GM12875 (cell line): Measurements from ENCODE around the gene FIGNL2.
"Not testable (repeated sequence)": the region's sequence is repeated elsewhere in the genome, so short reads cannot be mapped to it uniquely, and the experiment has no call there.

Experiments
- H3K4me3 ChIP-seq: one replicate; pipeline ENCODE4 v1.5.1; 2011; ENCODE audit warnings: low read depth, low read length, control low read depth
- TF ChIP-seq, protein P1 (sequence below): IDR thresholded peaks from 2 replicates; pipeline ENCODE4 v1.5.1; 2011; ENCODE audit warnings: low read depth, mild to moderate bottlenecking, control low read depth, inconsistent platforms, low read length, moderate library complexity, borderline replicate concordance; ENCODE audit not compliant: insufficient read depth

The FIGNL2 gene

DNA sequence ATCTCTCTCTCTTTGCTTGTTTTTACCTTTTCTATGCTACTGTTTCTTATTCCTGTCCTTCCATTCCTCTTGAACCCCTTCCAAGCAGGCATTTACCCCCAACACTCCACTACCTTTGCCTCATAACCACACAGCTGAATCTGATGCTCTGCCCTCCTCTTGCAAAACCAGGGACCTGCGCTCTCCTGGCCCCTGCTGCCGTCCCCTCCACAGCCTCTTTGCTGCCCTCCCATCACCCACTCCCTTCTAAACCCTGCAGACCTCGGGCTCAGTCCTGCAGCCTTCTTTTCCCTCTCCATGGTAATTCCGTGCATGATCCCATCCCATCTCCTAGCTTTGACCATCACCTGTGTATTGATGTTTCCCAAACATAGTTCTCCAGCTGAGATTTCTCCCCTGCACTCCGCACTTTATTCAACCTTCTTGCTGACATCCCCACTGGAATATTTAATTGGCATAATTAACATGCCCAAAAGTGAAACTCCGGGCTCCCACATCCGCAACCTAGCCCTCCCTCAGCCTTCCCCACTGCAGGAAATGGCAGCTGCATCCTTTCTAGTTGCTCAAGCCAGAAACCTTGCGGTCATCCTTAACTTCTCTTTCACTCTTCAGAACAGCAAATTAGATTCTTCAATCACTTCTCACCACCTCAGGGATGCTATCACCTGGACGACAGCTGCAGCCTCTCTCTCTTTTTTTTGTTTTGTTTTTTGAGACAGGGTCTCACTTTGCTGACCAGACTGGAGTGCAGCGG is 16.0 kb downstream of the FIGNL2 start:
- H3K4me3 ChIP-seq, result no peak overlapping the region
- TF ChIP-seq, protein P1, sequence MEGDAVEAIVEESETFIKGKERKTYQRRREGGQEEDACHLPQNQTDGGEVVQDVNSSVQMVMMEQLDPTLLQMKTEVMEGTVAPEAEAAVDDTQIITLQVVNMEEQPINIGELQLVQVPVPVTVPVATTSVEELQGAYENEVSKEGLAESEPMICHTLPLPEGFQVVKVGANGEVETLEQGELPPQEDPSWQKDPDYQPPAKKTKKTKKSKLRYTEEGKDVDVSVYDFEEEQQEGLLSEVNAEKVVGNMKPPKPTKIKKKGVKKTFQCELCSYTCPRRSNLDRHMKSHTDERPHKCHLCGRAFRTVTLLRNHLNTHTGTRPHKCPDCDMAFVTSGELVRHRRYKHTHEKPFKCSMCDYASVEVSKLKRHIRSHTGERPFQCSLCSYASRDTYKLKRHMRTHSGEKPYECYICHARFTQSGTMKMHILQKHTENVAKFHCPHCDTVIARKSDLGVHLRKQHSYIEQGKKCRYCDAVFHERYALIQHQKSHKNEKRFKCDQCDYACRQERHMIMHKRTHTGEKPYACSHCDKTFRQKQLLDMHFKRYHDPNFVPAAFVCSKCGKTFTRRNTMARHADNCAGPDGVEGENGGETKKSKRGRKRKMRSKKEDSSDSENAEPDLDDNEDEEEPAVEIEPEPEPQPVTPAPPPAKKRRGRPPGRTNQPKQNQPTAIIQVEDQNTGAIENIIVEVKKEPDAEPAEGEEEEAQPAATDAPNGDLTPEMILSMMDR, result no peak

- H3K4me3 ChIP-seq, result not testable (repeated sequence)
Measured at GRCh38 chr12:51831817-51832216, 16.7 kb downstream of the FIGNL2 start.

DNA sequence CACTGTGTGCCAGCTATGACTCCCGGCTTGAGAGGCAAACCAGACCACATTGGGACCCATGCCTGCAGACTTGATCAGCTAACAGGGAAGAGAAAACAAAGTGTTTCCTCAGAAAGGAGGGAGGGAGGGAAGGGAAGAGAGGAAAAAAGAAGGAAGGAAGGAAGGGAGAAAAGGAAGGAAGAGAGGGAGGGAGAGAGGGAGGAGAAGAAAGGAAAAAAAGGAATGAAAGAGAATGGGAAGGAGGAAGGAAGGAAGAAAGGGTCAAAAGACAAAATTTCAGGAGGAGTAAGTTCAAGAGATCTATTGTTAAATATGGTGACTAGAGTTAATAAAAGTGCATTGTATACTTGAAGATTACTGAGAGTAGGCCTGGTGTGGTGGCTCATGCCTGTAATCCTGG is 18.9 kb downstream of the FIGNL2 start:
- no peak overlapping the region for H3K4me3 ChIP-seq
- TF ChIP-seq, protein P1, result no peak

DNA sequence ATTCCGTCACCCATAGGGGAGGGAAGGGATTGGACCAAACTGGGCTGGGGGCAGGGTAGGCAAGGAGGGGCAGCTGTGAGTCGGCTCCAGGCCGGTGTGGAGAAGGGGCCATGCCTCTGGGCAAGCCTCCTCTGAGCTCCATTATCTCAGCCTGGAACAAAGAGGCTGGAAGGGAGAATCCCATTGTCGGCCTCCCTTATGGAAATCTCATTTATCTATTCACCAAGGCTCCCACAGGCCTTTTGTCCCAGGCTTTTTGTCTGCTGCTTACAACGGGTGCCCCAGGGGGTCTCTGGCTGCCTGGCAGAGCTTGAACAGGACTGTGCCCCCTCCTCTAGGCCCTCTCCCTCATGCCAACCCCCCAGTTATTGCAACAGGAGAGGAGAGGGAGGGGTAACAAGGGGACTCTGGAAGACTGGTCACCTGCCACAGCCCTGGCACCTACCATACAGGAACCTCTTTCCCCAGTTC is 19.5 kb downstream of the FIGNL2 start:
- H3K4me3 ChIP-seq, result no peak overlapping the region
- TF ChIP-seq, protein P1, result no peak

DNA sequence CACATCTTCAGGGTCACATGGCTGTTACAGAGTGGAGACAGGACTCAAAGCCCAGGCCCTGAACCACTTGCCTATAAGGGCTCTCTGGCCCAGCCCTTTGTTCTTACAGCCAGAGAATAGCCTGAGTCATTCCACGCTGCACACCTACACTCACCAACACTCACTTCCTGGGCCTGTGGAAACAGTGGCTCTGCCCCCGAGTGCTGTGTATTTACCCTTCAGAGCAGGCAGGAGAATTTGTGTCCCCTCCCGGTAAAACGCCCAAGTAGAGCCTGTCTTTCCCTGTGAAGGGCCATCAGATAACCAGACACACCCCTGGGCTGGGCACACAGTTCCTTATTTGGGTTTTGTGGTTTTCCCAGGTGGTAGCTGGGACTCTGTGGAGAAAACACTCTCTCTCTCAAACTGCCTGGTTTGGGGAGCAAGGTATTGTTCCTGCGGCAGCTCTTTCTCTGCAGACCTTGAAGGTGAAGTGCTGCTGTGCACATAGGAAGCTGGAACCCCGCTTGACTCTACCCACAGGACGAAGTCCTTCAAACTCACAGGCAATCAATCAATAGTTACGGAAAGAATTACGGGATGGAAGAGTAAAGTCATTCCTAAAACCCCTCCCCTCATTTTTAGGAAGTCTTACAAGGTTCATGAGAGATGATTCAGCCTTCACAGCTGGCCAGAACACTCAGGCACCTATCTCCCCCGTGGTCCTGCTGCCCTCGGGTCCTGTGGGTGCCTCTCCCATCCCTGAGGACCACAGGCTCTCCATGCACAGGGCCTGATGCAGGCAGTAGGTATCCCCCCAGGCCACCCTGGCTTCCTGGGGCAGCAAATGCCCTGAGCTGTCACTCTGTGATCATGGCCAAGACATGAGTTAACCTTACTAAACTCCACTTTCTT is 20.3 kb downstream of the FIGNL2 start:
- TF ChIP-seq, protein P1, result no peak
- H3K4me3 ChIP-seq, result no peak overlapping the region

DNA sequence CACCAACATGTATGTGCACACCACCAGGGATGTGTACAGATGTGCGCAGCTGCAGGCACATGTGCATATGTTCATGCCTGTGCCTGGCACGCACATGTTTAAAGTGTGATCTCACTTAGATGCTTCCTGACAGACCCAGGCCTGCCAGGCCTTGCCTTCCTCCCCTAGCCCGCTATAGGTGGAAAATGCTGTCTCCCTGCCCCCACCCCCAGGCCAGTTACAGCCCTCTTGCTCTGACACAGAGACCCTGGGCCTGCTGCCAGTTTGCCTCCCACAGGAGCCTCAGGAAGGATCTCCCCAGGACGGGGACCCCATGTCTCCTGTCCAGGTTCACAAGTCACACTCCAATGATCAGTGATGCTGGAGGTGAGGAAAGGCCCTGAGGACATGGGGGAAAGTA is 21.6 kb downstream of the FIGNL2 start:
- TF ChIP-seq, protein P1, result no peak
- H3K4me3 ChIP-seq, result no peak overlapping the region

DNA sequence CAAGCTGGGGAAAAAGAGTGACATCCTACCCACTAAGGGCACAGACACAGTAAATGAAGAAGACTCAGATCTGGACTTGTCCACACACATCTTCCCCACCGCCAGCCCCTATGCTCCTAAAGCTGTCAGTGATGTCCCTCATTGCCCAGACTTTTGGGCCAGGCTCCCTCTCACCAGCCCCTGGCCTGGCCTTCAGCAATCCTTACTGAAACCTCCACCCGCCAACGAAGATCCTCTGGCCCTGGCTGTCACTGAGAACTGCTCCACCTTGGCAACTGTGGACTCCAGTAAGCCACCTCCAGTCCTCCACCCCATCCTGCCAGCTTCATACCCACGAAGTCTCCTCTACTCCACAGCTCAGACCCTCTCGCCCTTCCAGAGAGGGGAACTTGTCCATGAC is 23.3 kb downstream of the FIGNL2 start:
- H3K4me3 ChIP-seq, result no peak overlapping the region
- TF ChIP-seq, protein P1, result no peak
